HG02970 (cell line): ENCODE measurements around the gene UBAC1.
"Not testable (repeated sequence)": the region's sequence is repeated elsewhere in the genome, so short reads cannot be mapped to it uniquely, and the experiment has no call there.

ENCODE experiments used
- ATAC-seq: cut with Tn5 transposase; IDR thresholded peaks from one replicate; pipeline ENCODE4 v1.9.1; 2021; ENCODE audit warnings: mild to moderate bottlenecking, moderate library complexity, moderate number of reproducible peaks; ENCODE audit not compliant: unreplicated experiment, low FRiP score

UBAC1 gene

DNA sequence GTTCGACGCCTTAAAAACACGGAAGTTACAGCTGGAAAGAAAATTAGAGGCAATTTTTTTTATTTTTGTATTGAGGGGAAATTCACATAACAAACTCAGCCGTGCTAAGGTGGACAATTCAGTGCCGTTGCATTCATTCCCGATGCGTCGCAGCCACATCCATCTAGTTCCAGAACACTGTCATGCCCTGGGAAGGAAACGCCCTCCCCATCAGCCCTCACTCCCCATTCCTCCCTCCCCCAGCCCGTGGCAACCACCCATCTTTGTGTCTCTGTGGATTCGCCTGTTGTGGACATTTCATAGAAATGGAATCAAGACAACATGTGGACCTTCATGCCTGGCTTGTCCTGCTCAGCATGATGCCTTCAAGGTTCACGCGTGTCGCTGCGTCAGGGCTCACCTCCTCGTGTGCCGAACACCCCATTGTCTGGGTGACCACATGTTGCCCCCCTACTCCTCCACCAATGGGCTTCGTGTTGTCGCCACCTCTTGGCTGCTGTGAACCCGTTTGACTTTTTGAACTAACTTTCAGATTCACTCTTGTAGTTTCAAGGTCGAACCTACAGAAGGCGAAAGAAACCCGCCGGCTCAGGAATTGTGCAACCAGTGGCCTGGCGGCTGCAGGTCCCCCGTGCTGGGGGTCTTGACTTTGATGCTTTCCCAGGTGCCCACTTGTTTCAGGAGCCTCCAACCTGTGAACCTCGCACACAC is 36.4 kb downstream of the UBAC1 start:
- ATAC-seq, result no peak

DNA sequence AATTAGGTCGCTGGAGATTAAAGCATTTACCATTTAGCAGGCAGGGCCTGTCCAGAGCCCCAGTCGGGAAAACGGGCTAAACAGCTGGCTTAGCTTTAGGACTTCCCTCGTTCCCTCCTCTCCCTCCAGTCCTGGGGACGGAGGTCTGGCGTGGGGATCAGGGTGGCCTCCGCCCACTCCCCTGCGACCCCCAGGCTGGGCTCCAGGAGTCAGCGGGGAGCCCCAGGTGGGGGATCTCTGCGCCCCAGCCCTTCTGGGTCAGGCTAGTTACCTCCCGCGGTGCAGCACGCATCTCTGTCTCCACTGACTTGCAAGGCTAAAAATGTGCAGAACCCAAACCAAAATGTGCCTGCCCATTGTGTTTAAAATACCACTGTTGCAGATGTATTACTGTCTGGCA is 37.7 kb downstream of the UBAC1 start:
- no peak for ATAC-seq

DNA sequence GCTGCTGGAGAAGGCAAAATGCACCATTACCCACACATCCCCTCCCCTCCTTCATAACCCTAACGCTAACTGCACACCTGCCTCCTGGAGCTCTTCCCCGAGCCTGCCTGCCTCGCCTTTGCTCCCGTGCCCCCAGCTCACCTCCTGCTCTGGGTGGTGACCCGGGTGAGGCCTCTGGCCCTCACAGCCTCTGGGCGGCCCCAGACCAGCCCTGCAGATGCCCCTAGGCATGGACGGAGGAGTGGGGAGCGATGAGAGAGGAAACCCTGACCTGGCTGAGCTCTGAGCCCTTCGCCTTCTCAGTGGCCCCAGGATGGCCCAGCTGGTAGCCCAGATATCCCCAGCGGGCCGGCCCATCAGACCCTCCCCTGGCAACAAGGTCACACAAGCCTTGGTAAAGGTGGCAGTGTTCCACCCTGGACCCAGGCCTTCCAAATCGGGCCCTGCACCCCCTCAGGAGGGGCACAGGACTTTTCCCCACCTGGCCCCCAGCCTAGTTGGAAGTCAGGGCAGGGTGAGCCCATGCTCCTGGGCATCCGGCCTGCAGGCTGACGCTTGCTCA is 39.3 kb downstream of the UBAC1 start:
- no peak for ATAC-seq

DNA sequence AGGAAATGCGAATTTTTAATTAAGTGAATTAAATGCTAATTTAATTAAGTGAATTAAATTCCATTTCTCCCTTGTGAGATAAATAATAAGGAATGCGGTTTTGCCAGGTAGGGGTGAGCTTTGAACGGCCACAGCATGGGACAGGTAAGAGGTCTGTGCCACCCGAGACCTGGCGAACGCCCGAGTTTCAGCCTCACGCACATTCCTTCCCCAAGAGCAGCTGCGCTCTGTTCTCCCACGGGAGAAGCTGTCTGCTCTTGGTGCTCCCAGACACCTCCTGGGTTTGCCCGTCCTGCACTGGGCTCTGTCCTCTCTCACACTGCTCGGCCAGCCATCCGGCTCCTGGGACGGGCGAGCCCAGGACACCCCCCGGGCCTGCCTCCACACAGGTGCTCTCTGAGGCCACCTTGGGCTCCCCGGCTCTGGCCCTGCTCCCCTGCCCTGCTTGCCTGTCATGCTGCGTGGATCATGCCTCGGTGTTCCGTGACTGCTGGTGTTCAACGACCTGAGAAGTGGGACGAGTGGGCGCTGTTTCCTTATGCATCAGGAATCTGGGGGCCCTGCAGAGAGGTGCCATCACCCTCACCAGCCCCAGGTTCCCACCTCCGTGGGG is 40.1 kb downstream of the UBAC1 start:
- no peak for ATAC-seq

DNA sequence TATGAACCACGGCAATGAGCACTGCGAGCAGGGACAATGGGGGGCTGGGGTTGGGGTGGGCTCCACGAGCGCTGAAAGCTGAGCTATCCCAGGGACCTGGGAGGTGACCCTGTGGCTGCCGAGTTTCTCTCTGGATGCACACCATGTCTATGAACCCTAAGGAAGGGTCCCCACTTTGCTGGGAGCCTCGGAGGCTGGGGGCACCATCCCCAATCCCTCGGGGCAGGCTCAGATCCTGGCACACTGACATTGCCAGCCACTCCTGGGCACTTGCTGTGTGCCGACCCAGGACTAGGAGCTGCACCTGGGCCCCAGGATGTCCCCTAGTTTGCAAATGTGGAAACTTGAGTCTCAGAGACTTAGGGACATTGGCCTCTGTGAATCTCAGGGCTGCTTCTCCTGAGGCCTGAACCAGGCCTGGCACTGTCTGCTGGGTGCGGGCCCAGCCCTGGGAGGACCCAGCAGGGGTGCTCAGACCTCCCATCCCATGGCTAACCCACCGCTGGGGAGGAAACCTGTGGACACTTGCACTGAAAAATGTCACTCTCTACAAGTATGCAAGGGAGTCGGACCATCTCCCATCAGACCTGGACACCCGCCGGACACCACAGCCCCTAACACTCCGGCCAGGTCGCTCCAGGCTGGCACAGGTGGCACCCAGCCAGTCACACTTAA is 40.8 kb downstream of the UBAC1 start:
- ATAC-seq, result no peak

DNA sequence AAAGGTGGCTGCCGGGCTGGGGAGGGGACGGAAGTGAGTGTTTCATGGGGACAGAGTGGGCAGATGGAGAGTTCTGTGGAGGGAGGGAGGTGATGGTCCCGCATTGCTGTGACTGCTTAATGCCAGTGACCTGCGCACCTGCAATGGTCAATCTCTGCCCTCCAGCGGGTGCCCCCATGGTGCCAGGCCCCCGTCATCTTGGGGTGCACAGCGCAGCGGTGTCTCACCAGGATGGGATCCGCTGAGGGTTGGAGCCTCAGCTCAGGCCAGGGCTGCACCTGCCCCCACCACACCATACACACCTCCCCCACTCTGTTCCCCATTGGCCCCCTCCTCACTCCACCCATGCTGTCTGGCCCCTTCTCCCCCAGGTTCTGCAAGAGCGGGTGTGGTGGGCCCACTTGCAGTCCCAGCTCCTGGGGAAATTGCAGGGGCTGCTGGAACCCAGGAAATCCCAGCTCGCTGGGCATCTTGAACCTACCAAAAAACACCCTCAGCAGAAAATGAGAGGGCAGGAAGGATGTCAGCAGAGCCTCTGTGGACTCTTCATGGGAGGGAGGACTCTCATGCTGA is 41.8 kb downstream of the UBAC1 start:
- ATAC-seq, result no peak

DNA sequence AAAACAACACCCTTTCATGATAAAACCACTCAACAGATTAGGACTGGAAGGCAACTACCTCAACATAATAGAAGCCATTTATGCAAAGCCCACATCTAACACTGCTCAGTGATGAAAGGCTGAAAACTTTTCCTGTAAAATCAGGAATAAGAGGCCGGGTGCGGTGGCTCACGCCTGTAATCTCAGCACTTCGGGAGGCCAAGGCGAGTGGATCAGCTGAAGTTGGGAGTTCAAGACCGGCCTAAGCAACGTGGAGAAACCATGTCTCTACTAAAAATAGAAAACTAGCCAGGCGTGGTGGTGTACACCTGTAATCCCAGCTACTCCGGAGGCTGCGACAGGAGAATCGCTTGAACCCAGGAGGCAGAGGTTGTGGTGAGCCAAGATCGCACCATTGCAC is 44.9 kb downstream of the UBAC1 start:
- not testable (repeated sequence) for ATAC-seq

DNA sequence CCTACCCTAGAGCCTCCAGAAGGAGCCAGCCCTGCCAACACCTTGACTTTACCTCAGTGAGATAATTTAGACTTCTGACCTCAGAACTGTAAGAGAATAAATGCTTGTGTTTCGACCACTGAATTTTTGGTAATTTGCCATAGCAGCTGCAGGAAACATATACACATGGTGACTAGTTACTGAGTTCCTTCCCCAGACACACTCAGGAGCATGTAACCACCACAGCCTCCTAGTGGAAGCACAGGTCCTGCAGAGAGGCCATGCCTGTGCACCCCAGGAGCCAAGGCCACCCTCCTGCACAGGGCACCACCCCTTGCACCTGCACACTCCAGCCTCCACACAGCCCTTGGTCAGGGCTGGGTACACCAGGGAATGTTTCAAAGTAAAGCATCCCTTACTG is 46.3 kb downstream of the UBAC1 start:
- ATAC-seq, result no peak

DNA sequence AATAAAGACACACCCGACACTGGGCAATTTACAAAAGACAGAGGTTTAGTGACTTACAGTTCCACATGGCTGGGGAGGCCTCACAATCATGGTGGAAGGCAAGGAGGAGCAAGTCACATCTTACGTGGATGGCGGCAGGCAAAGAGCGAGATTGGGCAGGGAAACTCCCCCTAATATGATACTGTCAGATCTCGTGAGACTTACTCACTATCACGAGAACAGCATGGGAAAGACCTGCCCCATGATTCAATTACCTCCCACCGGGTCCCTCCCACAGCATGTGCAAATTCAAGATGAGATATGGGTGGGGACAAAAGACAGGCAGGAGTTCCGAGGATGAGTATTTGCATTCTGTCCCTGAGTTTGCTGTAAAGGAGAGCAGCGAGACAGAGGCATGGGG is 49.9 kb downstream of the UBAC1 start:
- ATAC-seq, result not testable (repeated sequence)

DNA sequence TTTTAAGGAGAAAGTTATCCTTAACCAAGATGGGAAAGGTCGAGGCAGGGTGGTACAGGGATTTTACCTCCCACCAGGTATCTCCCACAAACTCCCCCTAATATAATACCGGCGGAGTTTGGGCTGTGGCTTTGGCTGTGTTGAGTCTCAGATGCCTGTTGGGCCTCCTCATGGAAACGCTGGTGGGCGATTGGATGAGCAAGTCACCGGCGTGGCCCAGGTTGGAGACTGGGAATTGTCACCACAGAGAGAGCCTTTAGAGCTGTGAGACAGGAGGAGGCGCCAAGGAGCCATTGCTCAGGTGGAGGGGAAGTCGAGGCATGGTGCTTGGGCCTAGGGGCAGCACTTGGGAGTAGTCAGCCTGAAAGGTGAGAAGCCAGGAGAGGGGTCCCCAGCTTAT is 50.4 kb downstream of the UBAC1 start:
- no peak for ATAC-seq

DNA sequence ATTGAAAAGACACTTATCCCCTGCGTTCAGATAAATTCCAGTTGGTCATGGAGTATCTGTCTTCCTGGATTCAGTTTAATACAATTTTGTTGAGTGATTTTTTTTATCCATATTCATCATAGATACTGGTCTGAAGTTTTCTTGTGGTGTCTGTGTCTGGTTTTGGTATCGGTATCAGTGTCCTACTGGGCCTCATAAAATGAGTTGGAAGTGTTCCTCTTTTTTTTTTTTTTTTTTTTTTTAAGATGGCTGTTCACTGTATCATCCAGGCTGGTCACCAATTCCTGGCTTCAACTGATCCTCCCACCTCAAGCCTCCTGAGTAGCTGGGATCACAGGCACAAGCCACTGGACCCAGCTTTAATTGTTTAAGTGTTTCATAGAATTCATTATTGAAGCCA is 51.0 kb downstream of the UBAC1 start:
- no peak for ATAC-seq

DNA sequence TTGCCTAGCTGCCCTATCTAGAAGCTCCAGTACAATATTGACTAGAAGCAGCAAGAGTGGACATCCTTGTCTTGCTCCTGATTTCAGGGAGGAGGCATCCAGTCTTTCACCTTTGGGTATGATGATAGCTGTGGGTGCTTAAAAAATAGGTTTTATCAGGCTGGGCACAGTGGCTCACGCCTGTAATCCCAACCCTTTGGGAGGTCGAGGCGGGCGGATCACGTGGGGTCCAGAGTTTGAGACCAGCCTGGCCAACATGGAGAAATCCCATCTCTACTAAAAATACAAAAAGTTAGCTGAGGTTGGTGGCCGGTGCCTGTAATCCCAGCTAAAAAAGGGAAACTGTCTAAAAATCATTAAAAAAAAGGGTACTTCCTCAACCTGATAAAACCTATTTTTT is 51.8 kb downstream of the UBAC1 start:
- no peak for ATAC-seq

DNA sequence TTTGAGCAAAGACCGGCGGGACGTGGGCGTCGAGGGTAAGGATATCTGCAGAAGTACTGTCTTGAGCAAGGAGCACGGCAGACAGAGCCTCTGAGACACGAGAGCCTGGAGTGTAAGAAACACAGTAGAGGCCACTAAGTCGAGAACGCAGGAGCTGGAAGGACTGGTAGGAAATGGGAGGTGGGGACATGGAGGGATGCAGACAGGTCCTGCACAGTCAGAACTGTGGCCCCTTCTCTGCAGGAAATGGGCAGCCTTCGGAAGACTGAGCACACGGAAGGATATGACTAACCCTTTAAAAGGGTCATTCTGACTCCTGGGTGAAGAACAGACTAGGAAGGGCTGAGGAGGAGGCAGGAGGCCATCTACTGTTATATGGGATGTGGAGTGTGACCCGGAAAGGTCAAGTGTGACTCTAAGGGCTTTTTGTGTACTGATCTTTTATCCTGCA is 52.4 kb downstream of the UBAC1 start:
- no peak for ATAC-seq

DNA sequence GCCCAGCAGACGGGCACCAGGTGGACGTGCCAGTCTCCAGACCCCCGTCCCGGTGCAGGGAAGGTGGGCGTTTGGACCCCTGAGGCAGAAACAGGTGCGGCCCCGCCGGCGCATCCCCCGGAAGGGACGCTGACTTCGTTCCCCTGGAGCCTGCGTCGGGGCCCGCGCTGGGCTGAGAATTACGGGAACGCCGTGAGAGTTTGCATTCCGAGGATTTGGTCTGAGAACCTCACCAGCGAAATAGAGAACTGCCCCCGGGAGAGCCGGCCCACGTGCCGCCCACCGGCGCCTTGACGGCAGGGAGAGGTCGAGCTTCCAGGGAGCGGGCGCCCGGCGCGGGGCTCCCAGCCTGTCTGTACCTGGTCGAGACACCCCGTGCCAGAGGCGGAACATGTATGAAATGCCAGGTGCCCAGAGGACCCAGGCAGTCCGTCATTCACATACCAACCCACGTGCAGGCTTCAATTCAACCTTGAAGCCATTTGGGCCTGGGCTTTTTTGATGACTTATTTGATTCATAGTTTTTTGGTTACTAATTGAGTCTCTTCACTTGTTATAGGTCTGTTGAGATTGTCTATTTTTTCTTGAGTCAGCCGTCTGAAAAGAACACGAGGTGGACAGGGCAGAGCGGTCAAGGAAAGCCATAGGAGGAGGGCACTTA is 53.0 kb downstream of the UBAC1 start:
- no peak for ATAC-seq

DNA sequence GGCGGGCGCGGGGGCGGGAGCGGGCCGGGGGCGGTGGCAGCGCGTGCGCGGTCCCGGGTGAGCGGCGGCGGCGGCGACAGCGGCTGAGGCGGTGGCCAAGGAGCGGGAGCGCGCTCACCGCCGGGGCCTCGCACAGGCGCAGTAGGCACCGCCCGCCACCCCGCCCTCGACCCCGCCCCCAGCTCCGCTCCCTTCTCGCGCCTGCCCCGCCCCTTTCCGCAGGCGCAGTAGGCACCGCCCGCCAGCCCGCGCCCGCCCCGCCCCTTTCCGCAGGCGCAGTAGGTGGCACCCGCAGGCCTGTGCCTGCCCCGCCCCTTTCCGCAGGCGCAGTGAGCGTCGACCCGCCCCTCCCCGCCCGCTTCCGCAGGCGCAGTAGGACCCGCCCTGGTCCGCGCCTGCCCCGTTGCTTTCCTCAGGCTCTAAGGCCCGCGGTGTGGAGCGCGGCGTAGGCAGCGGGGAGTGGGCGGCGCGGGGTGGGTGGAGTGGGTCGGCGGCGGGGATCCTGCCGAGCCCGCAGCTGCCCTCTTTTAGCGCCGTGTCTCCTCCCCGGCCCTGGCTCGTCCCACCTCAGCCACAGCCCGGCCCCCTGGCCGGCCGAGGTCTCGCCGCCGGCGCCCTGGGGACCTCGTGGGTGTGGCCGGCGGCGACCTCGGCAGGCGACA is 53.6 kb downstream of the UBAC1 start, which contains the start of gene CAMSAP1:
Gene CAMSAP1 (minus strand): TSS at position 116 of the 662 bp plus-strand sequence. CDS start 387 bp downstream, outside the sequence.
- peak; percentile 72 for ATAC-seq

DNA sequence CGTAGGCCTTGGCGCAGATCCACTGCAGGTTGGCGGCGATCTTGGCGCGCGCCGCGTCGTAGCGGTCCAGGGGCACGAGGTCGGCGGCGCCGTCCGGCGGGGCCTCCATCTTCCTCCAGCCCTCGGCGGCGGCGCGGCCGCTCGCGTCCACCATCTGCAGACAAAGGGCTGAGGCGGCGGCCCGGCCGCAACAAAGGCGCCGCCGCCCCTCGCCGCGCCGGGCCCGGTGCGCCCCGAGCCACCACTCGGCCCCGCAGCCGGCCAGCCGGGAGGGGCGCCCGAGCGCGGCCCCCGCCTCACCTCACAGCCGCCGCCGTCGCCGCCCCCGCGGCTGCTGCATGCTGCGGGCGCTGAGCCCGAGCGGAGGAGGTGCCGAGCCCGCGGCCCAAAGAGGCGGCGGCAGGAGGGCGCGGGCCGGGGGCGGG is 54.2 kb downstream of the UBAC1 start:
- ATAC-seq, result peak; percentile 24

DNA sequence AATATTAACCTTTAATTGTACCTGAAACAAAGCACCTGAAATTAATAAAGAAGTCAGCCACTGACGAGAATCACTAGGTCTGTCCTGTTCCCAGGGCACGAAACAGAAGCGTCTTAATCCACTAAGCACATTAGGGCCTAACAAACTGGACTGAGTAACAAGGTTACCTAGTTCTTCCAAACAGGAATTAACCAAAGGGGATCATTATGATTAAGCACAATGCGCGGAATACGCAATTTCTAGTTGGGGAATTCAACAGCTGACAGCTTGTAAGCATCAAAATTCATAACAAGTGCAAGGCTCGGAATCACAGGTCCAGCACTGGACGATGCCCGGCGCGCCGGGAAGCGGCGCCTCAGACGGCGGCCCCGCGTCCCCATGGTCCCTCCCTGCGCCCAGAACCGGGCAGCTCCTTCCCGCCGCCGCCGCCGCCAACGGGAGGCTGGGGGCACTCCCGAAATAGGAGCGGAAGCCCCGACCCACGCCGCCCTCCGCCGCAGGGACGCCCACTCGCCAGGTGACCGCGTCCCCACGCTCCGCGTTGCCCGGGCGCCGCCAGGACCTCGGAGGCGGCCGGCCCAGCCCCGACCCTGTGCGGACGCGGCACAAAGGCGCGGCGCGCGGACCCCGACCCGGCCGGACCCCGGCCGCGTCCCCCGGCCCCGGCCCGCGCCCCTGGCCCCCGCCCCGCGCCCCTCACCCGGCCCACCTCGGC is 54.7 kb downstream of the UBAC1 start:
- peak; percentile 0 for ATAC-seq

DNA sequence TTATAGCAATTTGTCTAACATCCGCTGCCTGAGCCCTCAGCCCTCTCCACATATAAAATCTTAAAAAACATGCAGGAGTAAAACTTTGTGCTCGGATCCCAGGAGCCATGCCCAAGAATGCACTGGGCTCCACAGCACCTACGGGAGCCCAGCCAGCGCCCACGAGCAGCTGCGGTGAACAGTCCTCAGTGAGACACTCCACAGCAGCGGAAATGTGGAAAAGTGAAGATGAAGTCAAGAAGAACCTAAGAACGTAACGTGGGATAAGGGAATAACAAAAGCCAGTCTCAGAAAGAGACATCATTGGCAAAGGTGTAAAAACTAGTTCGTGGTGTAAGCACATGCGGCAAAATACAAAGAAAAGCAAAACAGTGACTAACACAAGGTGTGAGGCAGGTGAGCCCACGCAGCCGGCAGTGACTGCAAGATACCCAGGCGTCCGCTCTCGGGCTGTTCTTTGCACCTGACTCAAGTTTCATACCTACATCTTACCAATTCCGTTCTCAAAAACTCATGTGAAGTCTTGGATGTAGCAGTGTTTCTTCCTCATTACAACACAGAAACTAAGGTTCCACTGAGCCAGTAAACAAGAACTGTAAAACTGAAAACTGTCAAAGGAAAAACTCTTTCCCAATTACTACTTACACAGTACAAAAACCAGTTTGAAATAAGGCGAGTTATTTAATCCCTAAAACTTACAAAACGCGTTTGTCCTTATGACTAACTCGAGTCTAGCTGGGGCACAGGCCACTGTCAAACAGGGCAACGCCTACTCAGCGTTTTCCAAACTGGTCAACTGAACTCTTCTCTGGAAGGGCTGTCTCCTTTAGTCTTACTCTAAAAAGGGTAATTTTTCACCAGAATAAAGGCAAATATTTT is 55.6 kb downstream of the UBAC1 start:
- ATAC-seq, result no peak
